HG02840 (cell line): ENCODE results near the gene PHACTR1.

Experiments
- ATAC-seq: cut with Tn5 transposase; IDR thresholded peaks from one replicate; pipeline ENCODE4 v1.9.1; 2021; ENCODE audit warnings: mild to moderate bottlenecking, moderate library complexity, moderate number of reproducible peaks; ENCODE audit not compliant: unreplicated experiment, low FRiP score

Gene PHACTR1

DNA sequence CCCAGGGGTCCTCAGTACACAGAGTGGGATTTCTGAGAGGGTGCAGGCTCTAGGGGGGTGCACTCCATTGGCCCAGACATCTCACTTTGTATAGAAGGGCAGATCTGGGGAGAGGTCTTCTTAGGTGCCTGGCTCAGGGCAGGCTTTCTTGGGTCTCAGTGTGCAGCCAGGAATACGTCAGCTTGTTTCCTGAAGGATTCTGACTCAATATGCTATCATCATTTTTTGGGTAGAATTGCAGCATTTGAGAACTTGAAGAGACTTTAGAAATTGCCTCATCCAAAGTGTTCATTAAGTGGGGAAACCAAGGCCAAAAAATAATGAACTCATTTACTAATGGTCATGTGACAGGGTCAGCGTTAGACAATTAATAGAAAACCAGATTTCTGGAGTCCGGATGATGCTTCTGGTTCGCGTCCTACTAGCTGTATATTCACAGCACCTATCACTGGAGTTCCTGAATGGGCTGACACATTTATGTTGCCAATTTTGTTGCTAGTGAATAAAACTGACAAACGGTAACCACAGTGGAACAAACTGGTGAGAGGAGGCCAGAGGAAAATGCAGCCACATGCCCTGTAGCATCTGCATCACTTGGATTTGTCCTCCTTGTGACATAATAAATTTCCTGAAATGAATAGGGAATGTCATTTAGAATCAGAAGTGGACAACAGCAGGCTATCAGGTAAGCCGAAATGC, 372.9 kb downstream of the PHACTR1 start:
- ATAC-seq = no peak

DNA sequence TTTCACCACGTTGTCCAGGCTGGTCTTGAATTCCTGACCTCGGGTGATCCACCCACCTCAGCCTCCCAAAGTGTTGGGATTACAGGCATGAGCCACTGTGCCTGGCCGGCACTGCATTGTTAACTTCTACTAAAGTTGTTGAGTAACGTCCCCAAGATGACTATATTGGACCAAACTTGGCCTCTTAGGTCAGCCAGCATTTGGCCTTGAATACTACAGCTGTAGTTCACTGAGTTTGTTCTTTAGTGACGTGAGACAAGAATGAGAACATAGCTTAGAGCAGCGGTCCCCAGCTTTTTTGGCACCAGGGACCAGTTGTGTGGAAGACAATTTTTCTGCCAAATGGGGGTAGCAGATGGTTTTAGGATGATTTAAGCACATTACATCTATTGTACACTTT, 374.6 kb downstream of the PHACTR1 start:
- no peak for ATAC-seq

DNA sequence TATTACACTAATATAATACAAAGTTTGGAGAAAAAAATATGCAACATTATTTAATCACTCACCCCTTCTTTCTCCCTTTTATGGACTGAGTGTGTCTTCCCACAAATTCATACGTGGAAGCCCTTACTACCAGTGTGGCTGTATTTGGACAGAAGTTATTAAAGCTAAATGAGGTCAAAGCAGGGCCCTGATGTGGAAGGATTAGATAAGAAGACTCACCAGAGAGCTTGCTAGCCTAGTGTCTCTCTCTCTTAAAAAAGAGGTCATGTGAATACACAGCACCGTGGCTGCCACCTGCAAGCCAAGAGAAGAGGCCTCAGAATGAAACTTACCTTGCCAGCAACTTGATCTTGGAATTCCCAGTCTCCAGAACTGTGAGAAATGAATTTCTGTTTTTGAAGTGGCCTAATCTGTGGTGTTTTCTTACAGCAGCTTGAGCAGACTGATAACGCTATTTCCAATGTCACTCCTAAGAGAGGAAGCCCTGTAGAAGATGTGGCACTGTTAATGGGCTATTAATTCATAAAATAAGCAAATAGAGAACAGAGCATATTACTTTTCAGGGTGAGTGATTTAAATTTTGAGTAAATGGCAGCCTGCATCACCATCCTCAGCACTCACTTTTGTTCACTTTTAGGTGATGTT, 378.3 kb downstream of the PHACTR1 start:
- no peak for ATAC-seq

DNA sequence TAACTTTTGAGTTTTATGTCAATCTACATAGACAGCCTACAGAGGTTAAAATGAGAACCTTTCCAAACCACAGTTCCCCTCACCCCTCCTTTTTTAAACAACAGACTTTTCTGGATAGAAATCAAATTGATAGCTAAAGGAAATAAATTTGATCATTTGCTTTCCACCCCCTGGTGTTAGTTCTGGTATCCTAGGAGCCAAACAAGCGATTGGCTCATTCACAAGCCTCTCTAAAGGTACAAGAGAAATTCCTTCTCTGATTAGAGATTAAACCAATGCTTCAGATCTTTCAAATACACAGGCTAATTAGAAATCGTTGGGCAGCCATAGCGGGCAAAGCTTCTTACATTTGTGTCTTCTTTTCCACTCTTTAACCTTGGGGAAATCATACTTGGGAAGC, 379.5 kb downstream of the PHACTR1 start:
- ATAC-seq = no peak

DNA sequence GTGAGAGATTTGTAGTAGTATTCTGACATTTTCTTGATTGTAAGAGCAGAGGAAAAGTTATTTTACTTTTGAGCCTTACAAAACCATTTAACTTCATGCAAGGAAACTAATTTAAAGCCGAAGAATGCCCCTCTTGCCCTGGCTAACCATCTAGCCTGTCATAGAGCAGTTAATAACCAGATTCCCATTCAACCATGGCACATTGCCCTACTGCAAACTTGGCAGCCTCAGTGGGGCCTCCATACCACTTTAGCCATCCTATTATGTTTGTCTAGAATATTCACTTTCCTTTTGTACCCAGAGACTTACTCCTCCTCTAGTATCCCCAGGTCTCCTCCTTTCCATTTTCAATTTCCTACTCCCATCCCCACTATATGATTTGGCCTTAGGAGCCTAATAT, 380.9 kb downstream of the PHACTR1 start:
- ATAC-seq = no peak

DNA sequence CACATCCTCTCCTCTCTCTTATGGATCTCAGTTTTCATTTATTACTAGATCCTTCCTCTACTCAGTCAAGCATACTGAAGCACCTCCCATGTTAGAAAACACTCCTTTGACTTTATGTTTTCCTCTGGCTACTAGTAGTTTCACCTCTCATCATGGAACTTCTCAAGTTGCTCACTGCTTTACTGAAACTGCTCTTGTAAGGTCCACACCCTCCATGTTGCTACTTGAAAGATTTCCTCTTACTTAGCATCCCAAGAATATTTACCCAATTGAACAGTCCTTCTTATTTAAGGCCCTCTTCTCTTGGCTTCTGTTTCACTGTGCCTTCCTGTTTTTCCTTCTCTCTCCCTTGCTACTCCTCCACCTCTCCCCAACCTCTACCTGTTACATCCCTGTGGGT, 381.4 kb downstream of the PHACTR1 start:
- no peak for ATAC-seq

DNA sequence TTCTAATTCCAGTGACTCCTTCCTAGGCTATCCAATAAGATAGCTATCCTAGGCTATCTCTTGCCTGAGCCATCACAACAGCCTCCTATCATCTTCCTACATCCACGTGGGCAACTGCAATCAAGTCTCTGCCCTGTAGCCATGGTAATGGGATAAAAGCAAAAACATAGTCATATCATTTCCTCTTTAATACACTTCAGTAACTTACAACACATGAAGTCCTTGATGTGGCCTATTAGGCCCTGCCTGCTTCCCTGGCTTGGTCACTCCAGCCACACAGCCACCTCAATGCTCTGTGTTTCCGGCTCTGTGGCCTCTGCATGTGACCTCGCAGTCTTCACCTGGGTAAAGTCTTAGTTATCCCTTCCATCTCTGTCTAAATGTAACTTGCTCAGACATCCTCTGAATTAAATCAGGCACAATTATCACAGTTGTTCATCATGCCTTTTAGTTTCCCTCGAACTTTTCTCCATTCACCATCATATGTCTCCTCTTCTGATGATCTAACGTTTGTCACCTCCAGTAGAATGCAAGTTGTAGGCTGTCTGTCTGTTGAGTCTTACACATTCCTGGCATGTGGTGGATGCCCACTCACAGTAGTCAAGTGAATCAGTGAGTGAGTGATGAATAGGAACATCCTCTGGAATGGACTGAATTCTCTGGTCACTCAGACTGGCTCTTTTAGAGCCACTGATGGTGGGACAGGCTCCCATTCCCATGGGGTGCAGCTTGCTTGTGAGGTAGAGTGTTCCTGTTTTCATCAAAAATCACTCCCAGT, 382.4 kb downstream of the PHACTR1 start:
- no peak for ATAC-seq

DNA sequence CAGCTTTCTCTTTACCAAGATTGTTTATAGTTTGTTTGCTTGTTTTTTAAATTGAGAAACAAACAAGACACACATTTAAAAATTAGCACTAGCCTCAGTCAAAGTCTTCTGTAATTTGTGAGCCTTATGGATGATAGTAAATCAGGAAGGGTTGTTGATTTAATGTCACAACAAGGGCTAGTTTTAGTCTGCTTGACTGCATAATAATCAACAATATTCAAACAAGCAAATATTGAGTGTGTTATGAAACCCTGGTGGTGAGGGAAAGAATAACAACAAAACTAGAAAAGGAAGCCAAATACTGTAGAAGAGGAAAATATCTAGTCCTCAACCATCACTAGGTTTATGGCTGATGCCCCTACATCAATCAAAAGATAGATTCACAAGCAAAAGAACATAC, 383.2 kb downstream of the PHACTR1 start:
- no peak for ATAC-seq

DNA sequence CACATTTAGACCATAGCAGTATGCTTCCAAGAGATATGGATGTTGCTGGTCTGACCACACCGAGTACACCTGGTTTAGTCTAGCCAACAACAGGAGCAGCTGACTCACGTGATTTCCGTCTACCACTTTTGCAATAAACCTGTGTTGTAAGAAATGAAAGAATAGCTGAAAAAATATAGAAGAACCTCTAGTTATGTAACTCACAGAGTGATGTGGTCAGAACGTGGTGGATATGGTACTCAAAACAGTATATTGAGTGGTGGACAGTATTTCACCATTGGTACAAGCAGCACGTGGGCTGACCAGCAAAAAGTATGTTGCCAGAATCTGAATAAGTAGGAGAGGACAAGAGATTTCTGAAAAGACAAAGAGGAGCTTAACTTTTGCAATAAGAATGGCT, 384.8 kb downstream of the PHACTR1 start:
- no peak for ATAC-seq

DNA sequence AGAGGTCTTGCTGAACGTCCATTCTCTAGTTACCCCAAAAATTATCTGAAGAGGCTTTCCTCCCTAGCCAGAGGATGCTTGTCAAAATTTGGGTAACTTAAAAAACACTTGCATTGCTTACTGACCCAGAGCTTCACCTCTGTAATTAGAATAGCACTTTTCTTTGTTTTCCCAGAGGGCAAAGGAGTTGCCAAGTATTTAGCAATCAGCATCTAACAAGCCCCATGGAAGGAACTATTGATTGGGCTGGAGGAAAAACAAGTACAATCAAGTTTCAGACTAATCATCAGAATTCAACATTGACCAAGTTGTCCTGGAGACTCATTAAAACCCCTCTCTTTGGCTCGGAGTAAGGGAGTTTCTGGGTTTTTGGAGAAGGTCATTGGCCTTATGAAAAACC, 385.4 kb downstream of the PHACTR1 start:
- ATAC-seq = no peak

DNA sequence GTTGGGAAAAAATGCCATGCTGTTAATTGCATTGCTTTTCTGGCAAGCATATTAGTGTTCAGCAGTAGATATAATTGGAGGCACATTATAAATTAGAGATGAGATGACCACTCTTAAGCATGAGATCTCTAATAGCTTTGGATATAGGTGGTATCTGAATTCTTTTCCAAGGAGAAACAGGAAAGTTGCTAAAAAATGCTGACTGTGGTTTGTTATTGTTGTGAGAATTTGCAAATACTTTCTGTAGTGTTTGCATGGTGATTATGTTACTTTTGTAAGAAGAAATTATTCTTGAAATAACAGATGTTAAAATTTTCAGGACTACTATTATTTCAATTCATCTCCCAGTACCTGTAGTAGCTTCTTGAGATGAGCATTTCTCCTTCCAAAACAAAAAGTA, 386.6 kb downstream of the PHACTR1 start:
- ATAC-seq = no peak

DNA sequence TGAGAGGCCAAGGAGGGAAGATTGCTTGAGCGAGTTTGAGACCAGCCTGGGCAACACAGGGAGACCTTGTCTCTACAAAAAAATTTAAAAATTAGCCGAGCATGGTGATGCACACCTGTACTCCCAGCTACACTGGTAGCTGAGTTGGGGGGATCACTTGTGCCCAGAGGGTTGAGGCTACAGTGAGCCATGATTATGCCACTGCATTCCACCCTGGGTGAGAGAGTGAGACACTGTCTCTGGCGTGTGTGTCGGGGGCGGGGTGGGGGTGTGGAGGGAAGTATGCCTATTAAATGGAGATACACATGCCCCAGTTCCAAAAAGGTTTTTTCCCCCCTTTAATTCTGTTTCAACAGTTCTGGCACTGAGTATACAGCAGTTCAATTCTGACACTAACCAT, 388.6 kb downstream of the PHACTR1 start:
- ATAC-seq = no peak

DNA sequence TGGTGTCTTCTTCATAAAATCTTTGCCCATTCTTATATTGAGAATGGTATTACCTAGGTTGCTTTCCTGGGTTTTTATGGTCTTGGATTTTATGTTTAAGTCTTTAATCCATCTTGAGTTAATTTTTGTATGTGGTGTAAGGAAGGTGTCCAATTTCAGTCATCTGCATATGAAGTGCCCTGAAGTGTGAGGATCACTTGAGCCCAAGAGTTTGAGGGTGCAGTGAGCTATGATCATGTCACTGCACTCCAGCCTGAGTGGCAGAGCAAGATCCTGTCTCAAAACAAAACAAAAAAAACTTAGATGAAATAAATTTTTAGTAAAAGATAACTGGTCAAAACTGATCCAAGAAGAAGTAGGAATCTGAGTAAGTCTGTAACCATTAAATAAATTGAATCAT, 396.4 kb downstream of the PHACTR1 start:
- ATAC-seq = no peak

DNA sequence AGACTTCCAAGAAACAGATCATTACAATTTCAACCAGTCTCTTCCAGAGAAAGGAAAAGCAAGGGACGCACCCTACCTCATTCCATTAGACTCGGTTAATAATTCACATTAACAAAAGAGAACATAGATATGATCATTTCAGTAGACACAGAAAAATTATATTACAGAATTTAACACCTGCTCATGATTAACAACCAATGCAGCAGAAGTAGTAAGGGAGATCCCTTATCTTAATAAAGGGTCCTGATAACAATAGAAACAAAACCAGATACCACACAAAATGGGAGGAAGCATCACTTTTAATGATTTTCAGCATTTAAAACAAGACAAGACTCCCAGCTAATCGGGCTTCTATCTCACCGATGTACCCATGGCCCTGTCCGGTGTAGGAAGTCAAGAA, 396.8 kb downstream of the PHACTR1 start:
- ATAC-seq = no peak

DNA sequence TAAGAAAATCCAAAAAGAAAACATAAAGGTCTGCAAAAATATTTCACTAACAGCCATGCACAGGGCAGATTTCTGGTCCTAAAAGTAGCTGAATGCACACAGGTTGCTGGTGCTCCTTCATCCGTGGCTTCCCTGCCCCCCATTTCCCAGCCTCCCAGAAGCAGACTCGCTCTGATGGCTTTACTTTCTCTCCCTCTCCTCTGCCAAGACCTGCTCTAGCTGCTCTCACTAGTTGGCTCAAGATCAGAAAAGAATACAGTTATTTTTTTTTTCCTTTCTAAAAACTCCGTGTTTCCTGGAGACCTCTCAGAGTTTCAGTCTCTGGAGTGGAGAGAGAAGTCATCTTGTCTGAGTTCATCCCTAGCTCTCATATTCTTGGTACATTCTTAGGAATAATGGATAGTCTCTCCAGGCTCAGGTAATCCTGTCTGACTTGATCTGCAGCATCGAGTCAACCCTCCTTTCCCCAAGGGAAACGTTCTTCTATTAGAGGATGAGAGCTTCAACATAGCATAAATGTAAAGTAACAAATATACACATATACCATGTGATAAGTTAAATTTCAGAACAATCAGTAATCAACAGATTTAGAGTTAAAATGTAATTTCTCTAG, 397.5 kb downstream of the PHACTR1 start:
- no peak for ATAC-seq

DNA sequence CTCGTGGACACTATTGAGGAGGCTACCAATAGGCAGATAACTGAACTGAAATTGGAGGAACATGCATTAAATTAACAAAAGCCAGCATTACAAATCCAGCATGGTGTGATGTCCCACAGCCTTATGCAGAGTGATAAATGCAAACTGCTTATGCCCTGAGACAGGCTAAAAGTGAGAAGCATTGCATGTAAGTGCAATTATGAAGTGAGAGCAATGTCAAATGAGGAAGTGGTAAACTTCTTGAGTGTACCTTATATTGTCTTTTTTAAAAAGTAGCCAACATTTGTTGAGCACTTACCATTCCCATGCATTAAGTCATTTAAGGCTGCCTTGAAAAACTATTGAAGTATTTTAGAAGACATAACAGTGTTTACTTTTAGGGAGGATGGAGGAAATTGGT, 399.6 kb downstream of the PHACTR1 start:
- no peak for ATAC-seq

DNA sequence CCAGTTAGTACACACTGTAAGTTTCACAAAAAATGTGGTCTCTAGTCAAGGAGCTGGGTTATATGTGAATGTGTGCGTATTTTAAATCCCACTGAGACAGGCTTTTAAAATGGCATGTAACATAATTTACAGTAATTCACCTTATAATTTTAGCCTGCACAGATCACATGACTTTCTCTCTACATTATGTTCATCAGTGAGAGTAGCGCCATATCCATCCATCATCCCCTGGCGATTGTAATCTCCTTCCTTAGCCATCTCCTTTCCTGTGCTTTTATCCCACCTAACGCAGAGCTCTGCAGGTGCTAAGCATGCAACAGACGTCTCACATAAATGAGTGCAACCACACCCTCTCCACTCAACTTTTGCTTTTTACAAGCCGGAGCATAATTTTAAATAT, 401.0 kb downstream of the PHACTR1 start:
- ATAC-seq = no peak

DNA sequence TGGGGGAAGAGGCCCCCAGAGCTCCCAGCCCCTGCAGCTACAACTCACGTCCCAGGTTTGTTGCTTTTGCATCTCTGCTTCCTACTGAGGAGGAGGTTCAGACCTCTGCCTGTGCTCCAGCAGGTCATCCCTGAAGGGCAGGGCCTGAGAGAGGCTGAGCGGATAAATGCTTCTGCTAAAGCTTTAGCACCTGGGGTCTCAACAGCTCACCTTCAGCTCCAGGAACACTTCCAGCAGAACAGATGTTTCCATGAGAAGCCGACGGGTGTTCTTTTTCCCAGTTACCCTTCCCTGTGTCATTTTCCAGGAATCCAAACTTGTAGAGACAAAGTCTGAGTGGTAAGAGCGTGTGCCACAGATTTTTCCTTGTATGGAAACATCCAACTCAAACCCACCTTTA, 403.0 kb downstream of the PHACTR1 start:
- no peak for ATAC-seq

DNA sequence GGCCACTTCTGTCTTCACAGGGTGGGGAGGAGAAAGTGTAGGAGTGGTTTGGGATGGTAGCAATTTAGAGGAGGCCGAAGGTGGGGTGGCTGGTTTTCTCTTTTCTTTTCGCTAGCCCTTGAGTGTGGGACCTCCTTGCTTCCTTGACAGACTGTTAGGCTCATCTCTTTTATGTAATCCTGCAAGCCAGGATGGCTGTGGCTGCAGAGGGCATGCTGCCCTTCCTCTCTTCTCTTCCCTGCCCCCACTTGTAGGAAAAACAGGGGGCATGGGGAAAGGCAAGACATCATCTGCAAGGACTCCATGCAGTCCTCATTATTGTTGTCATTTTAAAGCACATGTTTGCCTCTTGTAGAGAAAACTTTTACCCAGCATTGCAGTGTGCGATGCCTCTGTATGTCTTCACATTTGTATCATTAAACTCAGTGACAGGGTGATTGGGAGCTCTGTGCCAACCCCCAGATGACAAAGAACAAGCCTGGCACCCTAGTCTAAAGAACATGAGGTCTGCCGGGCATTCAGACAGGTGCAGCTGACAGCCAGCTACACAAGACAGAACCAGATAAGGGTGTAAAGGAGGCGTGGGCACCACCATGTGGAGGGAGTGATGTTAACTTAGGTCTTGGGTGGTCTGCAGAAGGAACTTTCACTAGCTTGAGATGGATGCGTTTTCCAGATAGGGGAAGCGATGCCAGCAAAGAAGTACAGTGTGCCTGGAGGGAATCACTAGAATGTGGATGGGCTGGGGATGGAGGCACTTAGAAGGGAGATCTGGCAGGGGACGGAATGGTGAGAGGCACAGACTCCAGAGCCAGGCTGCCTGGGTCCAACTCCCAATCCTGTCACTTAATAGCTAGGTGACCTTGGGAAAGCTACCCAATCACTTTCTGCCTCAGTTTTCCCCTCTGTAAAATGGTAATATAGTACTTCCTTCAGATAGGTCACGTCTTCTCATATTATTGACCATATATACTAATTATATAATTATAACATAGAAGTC, 404.2 kb downstream of the PHACTR1 start:
- ATAC-seq = no peak

DNA sequence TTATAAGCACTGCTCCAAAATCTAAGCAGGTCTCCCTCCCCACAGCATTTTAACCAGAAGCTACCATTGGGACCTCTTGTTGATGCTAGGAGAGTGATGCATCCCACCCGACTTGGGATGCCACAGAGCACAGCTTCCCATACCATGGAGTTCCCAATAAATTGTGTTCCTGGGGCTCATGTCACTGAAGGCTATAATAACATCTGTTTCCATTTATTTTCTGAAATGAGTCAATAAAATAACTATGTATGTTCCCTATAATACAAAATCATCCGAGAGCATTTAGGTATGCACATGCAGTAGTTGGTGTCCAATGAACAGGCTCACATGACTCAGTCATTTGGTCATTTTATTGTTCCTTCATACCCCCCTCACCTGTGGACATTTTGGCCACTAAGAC, 407.6 kb downstream of the PHACTR1 start:
- no peak for ATAC-seq
